Suprapubic skin (tissue), 3 donors: ENCODE results near the gene CYREN.

ENCODE experiments used
- CTCF ChIP-seq, 2 donors: fragments of 200-600 bp in 1 of 2; fragments of 450-650 bp in 1 of 2; sonication (generic) in 1 of 2; IDR thresholded peaks; one replicate each; pipeline ENCODE4 v1.5.1; 2016 to 2019; ENCODE audit warnings: antibody characterized with exemption in 2 of 2, mild to moderate bottlenecking in 1 of 2, moderate library complexity in 1 of 2
- EP300 ChIP-seq: sonication (generic); formaldehyde crosslinking; IDR thresholded peaks from one replicate; pipeline ENCODE4 v1.6.1; 2017; ENCODE audit warnings: antibody characterized with exemption
- POLR2A ChIP-seq, 2 donors: fragments of 450-650 bp; IDR thresholded peaks; one replicate each; pipeline ENCODE4 v1.6.1; 2017; ENCODE audit warnings: antibody characterized with exemption in 2 of 2, mild to moderate bottlenecking in 2 of 2, moderate library complexity in 2 of 2

DNA sequence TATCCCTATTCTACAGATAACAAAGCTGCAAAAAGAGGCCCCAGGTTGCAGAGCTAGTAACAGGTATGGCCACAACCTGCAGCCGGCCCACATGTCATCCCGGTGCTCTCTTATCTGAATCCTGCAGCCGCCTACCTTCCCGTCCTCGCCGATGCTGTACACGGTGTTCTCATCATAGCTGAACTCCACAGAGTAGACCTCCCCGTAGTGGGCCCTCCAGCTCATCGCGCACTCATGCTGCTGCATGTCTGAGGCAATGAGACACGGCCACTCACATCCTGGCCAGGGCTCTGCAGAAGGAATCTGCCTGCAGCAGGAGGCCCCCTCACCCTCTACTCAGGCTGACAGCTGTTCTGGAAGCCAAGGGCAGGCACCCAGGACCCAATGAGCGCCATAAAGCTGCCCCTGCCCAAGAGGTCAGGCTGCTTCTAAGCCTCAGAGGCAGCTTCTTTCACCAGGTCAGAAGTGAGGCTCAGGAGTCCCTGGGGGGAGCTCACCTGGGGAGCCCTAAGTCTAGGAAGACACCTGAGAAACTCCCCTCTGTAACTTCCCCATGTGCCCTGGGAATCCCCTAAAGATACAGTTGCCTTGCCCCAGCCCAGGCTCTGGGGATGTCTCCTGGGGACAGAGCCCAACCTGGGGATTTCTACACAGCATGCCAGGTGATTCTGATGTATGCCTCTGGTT lies 17.9 kb upstream of the CYREN start:
- no peak for TF ChIP-seq CTCF (IDR thresholded peaks at IDR 0.05)
- no peak for TF ChIP-seq POLR2A (IDR thresholded peaks at IDR 0.05)
- no peak for TF ChIP-seq EP300
